Smooth muscle cell (in vitro differentiated cells): ENCODE measurements around the gene AGAP3. TPM values are rescaled to one million over a fixed set of nuclear protein-coding genes. Genes with fewer than 3 reads are reported as not detected.

Source experiments
- DNase-seq: peaks from one replicate; lab custom pipeline; 2025; ENCODE audit not compliant: unreplicated experiment; lab: John Stamatoyannopoulos, UW
- H2AFZ ChIP-seq: fragments of 200-600 bp; sonication (generic); 2 replicates; pipeline ENCODE4 v1.6.0; 2016; ENCODE audit warnings: antibody characterized with exemption, low read depth, mild to moderate bottlenecking
- H3F3A ChIP-seq: fragments of 200-600 bp; sonication (generic); 2 replicates; pipeline ENCODE4 v1.6.0; 2017; ENCODE audit warnings: antibody characterized with exemption, low read depth
- H3K27ac ChIP-seq: fragments of 200-600 bp; sonication (generic); 2 replicates; pipeline ENCODE4 v1.5.1; 2016; ENCODE audit warnings: low read depth, mild to moderate bottlenecking
- H3K27me3 ChIP-seq: fragments of 200-600 bp; sonication (generic); 2 replicates; pipeline ENCODE4 v1.6.1; 2016; ENCODE audit warnings: low read depth, mild to moderate bottlenecking
- H3K36me3 ChIP-seq: fragments of 200-600 bp; sonication (generic); 2 replicates; pipeline ENCODE4 v1.5.1; 2016; ENCODE audit warnings: low read depth
- H3K4me1 ChIP-seq: fragments of 200-600 bp; sonication (generic); 2 replicates; pipeline ENCODE4 v1.5.1; 2016; ENCODE audit warnings: low read depth
- H3K4me2 ChIP-seq: fragments of 200-600 bp; sonication (generic); 2 replicates; pipeline ENCODE4 v1.6.0; 2016; ENCODE audit warnings: mild to moderate bottlenecking
- H3K4me3 ChIP-seq: fragments of 200-600 bp; sonication (generic); 2 replicates; pipeline ENCODE4 v1.5.1; 2016; ENCODE audit warnings: mild to moderate bottlenecking
- H3K79me2 ChIP-seq: fragments of 200-600 bp; sonication (generic); 2 replicates; pipeline ENCODE4 v1.6.0; 2016; ENCODE audit warnings: low read depth, mild to moderate bottlenecking
- H3K9ac ChIP-seq: fragments of 200-600 bp; sonication (generic); 2 replicates; pipeline ENCODE4 v1.6.0; 2016; ENCODE audit warnings: low read depth
- H3K9me3 ChIP-seq: fragments of 200-600 bp; sonication (generic); replicated peaks from 2 replicates; pipeline ENCODE4 v1.5.1; 2016; ENCODE audit warnings: low read depth
- H4K20me1 ChIP-seq: fragments of 200-600 bp; sonication (generic); 2 replicates; pipeline ENCODE4 v1.6.0; 2016; ENCODE audit warnings: low read depth
- WGBS: methylation state at CpG from one replicate; pipeline ENCODE4 v1.1.7; 2016; ENCODE audit warnings: low lambda C conversion rate; 5-methylcytosine and 5-hydroxymethylcytosine counted together
- polyA plus RNA-seq: library from polyadenylated mRNA; unstranded; fragments of >200 nt; fragmentation: Nextera tagmentation; extraction: Ambion mirVana; gene quantifications from 2 replicates; pipeline ENCODE4 v1.2.1, GENCODE V29; 2016
- total RNA-seq: library from RNA; depleted of rRNA; stranded (reverse); fragments of >200 nt; gene quantifications from 2 replicates; pipeline ENCODE4 v1.2.3, GENCODE V29; 2014
- TF ChIP-seq, protein P1 (sequence below): fragments of 200-600 bp; sonication (generic); IDR thresholded peaks from 2 replicates; pipeline ENCODE4 v1.5.1; 2017; ENCODE audit warnings: borderline replicate concordance, mild to moderate bottlenecking, antibody characterized with exemption; ENCODE audit not compliant: insufficient read depth, poor library complexity, severe bottlenecking

Gene AGAP3
- total and polyA plus RNA-seq, 2 experiments from 2014 or later: 29.8 to 51.4 TPM

DNA sequence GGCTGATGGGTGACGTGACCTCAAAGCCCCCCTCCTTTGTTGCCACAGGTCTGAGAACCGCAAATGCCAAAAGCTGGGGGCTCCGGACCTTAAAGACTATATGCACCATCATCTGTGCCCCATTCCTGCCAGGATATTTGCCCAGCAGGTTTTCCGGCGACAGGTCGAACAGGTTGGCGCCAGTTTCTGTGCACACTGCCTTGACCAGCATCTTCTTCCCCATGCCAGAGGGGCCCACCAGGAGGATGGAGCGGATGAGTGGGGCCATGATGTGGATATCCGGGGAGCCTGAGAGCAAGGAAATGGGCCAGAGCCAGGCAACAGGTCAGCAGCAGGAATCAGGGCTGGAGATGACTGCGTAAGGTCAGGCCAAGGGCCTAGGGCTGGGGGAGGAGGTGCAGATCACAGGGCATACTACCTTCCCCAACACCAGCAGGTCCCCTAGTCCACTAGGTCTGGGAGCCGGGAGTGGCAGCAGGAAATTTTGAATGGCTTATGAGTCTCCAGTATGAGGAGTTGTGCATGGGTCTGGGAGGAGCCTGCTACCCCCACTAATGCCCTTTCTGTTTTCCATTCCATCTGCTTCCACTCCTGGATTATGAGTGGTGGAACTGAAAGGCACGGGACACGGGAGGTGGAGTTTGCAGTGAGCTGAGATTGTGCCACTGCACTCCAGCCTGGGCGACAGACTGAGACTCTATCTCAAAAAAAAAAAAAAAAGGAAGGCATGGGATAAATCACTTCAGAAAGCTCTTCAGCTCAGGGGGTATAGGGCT, 107.1 kb downstream of the AGAP3 start:
- H3K4me2 ChIP-seq: no peak overlapping the region
- H4K20me1 ChIP-seq: no peaks in the 10 kb centered on the region
- no peak overlapping the region for H2AFZ ChIP-seq
- H3K4me1 ChIP-seq: no peaks in the 10 kb centered on the region
- TF ChIP-seq, protein P1, sequence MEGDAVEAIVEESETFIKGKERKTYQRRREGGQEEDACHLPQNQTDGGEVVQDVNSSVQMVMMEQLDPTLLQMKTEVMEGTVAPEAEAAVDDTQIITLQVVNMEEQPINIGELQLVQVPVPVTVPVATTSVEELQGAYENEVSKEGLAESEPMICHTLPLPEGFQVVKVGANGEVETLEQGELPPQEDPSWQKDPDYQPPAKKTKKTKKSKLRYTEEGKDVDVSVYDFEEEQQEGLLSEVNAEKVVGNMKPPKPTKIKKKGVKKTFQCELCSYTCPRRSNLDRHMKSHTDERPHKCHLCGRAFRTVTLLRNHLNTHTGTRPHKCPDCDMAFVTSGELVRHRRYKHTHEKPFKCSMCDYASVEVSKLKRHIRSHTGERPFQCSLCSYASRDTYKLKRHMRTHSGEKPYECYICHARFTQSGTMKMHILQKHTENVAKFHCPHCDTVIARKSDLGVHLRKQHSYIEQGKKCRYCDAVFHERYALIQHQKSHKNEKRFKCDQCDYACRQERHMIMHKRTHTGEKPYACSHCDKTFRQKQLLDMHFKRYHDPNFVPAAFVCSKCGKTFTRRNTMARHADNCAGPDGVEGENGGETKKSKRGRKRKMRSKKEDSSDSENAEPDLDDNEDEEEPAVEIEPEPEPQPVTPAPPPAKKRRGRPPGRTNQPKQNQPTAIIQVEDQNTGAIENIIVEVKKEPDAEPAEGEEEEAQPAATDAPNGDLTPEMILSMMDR: no peak
- no peaks in the 10 kb centered on the region for H3K36me3 ChIP-seq
- H3K9ac ChIP-seq: no peak overlapping the region
- no peak overlapping the region for H3K27ac ChIP-seq
- H3F3A ChIP-seq: no peaks in the 10 kb centered on the region
- H3K9me3 ChIP-seq: no peaks in the 10 kb centered on the region
- WGBS: 94% methylated on average over 14 of the region's 14 CpGs
- H3K27me3 ChIP-seq: peaks cover 31% of the 10 kb centered on the region
- no peak overlapping the region for H3K4me3 ChIP-seq
- H3K79me2 ChIP-seq: no peaks in the 10 kb centered on the region
- no peak for DNase-seq

Other genes starting within 250 kb of the AGAP3 start
- not detected in 2 replicates for gene AOC1, start 234.0 kb upstream of the AGAP3 start, total RNA-seq
- gene AOC1, start 234.0 kb upstream of the AGAP3 start, polyA plus RNA-seq: 0.45 TPM in 1 of 2 replicates, not detected in the other
- gene KCNH2, start 108.2 kb upstream of the AGAP3 start, total RNA-seq: 12.9 and 13.3 TPM in 2 replicates
- gene KCNH2, start 108.2 kb upstream of the AGAP3 start, polyA plus RNA-seq: 32.1 and 37.7 TPM in 2 replicates
- gene NOS3, start 95.5 kb upstream of the AGAP3 start, total RNA-seq: 3.4 and 6.2 TPM in 2 replicates
- 7.8 and 11.7 TPM in 2 replicates for gene NOS3, start 95.5 kb upstream of the AGAP3 start, polyA plus RNA-seq
- 1.7 and 2.6 TPM in 2 replicates for gene ATG9B, start 62.0 kb upstream of the AGAP3 start, total RNA-seq
- 6.5 and 16.6 TPM in 2 replicates for gene ATG9B, start 62.0 kb upstream of the AGAP3 start, polyA plus RNA-seq
- 17.3 and 23.4 TPM in 2 replicates for gene ABCB8, start 58.0 kb upstream of the AGAP3 start, total RNA-seq
- gene ABCB8, start 58.0 kb upstream of the AGAP3 start, polyA plus RNA-seq: 24.2 and 27.0 TPM in 2 replicates
- 2.2 and 2.3 TPM in 2 replicates for gene ASIC3, start 37.9 kb upstream of the AGAP3 start, total RNA-seq
- 2.0 and 4.7 TPM in 2 replicates for gene ASIC3, start 37.9 kb upstream of the AGAP3 start, polyA plus RNA-seq
- gene CDK5, start 28.6 kb upstream of the AGAP3 start, total RNA-seq: 18.6 and 22.1 TPM in 2 replicates
- 36.4 and 50.1 TPM in 2 replicates for gene CDK5, start 28.6 kb upstream of the AGAP3 start, polyA plus RNA-seq
- gene SLC4A2, start 26.9 kb upstream of the AGAP3 start, total RNA-seq: 42.3 and 89.3 TPM in 2 replicates
- gene SLC4A2, start 26.9 kb upstream of the AGAP3 start, polyA plus RNA-seq: 96.4 and 104 TPM in 2 replicates
- 92.0 and 100 TPM in 2 replicates for gene FASTK, start 5.7 kb upstream of the AGAP3 start, total RNA-seq
- 177 and 188 TPM in 2 replicates for gene FASTK, start 5.7 kb upstream of the AGAP3 start, polyA plus RNA-seq
- 30.3 and 35.9 TPM in 2 replicates for gene TMUB1, start 3.0 kb upstream of the AGAP3 start, total RNA-seq
- 69.8 and 70.4 TPM in 2 replicates for gene TMUB1, start 3.0 kb upstream of the AGAP3 start, polyA plus RNA-seq
- not detected in 2 replicates for gene GBX1, start 81.2 kb downstream of the AGAP3 start, total RNA-seq
- gene GBX1, start 81.2 kb downstream of the AGAP3 start, polyA plus RNA-seq: not detected in 2 replicates
- gene ASB10, start 100.8 kb downstream of the AGAP3 start, total RNA-seq: not detected in 2 replicates
- not detected in 2 replicates for gene ASB10, start 100.8 kb downstream of the AGAP3 start, polyA plus RNA-seq
- gene H2BK1, start 124.0 kb downstream of the AGAP3 start, total RNA-seq: not detected in 2 replicates
- gene H2BK1, start 124.0 kb downstream of the AGAP3 start, polyA plus RNA-seq: not detected in 2 replicates
- gene ABCF2, start 140.7 kb downstream of the AGAP3 start, total RNA-seq: 30.5 and 35.1 TPM in 2 replicates
- 24.2 and 26.5 TPM in 2 replicates for gene ABCF2, start 140.7 kb downstream of the AGAP3 start, polyA plus RNA-seq
- gene CHPF2, start 146.0 kb downstream of the AGAP3 start, total RNA-seq: 42.3 and 43.7 TPM in 2 replicates
- gene CHPF2, start 146.0 kb downstream of the AGAP3 start, polyA plus RNA-seq: 70.8 and 71.8 TPM in 2 replicates
- gene SMARCD3, start 162.2 kb downstream of the AGAP3 start, total RNA-seq: 35.8 and 44.4 TPM in 2 replicates
- gene SMARCD3, start 162.2 kb downstream of the AGAP3 start, polyA plus RNA-seq: 58.1 and 66.3 TPM in 2 replicates